ENCODE data around the gene PDGFC.

PDGFC gene, protein sequence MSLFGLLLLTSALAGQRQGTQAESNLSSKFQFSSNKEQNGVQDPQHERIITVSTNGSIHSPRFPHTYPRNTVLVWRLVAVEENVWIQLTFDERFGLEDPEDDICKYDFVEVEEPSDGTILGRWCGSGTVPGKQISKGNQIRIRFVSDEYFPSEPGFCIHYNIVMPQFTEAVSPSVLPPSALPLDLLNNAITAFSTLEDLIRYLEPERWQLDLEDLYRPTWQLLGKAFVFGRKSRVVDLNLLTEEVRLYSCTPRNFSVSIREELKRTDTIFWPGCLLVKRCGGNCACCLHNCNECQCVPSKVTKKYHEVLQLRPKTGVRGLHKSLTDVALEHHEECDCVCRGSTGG

DNA sequence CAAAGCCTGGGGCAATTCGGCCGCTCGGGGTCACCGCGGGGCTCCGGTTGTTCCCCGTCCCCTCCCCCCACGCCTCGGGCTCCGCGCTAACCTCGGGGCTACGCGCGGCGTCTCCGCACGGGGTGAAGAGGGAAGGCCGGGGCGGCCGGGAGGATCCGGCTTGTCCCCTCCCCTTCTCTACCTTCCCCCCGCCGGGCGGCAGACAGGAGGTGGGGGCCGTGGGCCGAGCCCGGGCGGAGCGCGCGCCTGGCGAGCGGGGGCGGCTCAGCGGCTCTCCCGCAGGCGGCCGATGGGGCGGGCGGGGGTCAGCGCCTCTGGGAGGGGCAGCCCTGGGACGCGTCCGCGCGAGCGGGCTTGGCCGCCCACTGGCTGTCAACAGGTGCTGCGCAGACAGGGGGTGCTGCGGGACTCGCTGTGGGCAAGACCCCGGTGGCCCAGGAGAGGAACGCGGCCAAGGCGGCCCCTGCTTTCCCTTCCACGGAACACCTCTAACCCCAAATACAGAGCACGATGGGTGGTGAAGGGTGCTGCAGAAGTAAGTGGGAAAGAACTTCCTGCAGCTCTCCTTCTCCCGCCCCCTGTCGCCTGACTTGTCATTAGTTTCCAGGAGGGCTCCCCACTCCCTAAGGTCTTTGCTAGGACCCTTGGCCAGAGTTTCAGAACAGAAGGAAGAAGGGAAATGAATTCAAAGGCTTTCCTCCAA, at the start of gene PDGFC:
TSS of gene PDGFC (minus strand) at position 124 of the 703 bp plus-strand sequence. CDS start 896 bp downstream, outside the sequence.
- peaks cover 2% of the 10 kb centered on the region for H3K4me1 Mint-ChIP-seq (ENCODE audit: low read depth)
- H3K36me3 Mint-ChIP-seq (ENCODE audit: low read depth): no peaks in the 10 kb centered on the region
- H3K27me3 Mint-ChIP-seq (ENCODE audit: low read depth): peaks cover 58% of the 10 kb centered on the region
- no peak within 1 kb of the TSS for H3K27ac Mint-ChIP-seq
- no peak within 1 kb of the TSS for H3K4me3 Mint-ChIP-seq
- H3K9me3 Mint-ChIP-seq: no peaks in the 10 kb centered on the region

GRCh38 chr4:157020882-157021281, 49.3 kb upstream of the PDGFC start:
- H3K36me3 Mint-ChIP-seq (ENCODE audit: low read depth): no peaks in the 10 kb centered on the region
- no peak overlapping the region for H3K4me3 Mint-ChIP-seq
- H3K4me1 Mint-ChIP-seq (ENCODE audit: low read depth): no peaks in the 10 kb centered on the region
- no peak overlapping the region for H3K27ac Mint-ChIP-seq
- no peaks in the 10 kb centered on the region for H3K9me3 Mint-ChIP-seq
- no peaks in the 10 kb centered on the region for H3K27me3 Mint-ChIP-seq (ENCODE audit: low read depth)

- H3K4me1 Mint-ChIP-seq (ENCODE audit: low read depth): no peaks in the 10 kb centered on the region
- H3K27me3 Mint-ChIP-seq (ENCODE audit: low read depth): no peaks in the 10 kb centered on the region
- no peaks in the 10 kb centered on the region for H3K9me3 Mint-ChIP-seq
- no peak overlapping the region for H3K4me3 Mint-ChIP-seq
- H3K27ac Mint-ChIP-seq: no peak overlapping the region
- H3K36me3 Mint-ChIP-seq (ENCODE audit: low read depth): no peaks in the 10 kb centered on the region
Measured at GRCh38 chr4:157018920-157019490, 47.4 kb upstream of the PDGFC start.

DNA sequence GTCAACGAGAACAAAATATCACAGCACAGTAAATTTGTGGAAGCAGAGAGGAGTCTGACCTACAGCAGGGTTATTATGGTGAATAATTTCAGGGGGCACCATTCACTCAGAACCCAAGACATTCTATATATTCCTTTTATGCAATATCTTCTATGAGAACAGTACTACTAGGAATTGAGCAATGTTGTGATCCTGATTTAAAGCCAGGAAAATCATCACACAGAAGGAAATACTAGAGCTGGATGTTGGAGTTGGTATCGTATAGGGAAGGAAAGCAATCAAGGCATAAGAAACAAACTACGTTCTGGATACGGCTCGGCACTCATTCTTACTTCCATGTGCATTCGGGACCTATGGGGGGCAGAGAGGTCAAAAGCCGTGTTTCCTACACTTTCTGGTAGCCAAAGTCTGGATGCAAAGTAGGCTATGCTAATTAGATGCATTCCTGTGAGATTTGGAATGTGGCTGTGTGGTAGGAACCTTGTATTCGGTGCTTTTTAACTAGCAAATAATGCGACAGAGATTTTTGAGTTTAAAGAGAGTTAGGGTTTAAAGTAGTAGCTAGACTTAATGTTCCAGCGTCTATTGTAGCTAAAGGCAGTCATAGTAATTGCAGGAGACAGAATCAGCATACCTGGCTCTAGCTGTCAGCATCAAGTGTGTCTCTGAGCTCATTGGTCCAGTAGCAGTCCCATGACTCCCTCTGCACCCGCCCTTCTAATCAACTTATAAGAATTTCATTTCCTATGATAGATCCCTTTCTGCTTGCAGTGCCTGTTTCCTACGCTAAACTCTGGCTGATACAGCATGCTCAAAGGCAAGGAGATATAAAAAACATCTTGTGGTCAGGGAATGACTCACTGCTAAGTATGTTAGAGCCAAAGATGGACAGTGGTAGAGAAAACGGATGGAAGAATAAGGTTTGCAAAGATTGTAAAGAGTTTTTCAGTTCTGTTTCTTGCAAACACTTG, 43.3 kb upstream of the PDGFC start:
- Mint-ChIP-seq H3K9me3 (no peaks in the 10 kb centered on the region), H3K4me3 (no peak overlapping the region), H3K36me3 (ENCODE audit: low read depth) (no peaks in the 10 kb centered on the region), H3K27me3 (ENCODE audit: low read depth) (no peaks in the 10 kb centered on the region), H3K27ac (no peak overlapping the region), H3K4me1 (ENCODE audit: low read depth) (no peaks in the 10 kb centered on the region)

- no peaks in the 10 kb centered on the region for H3K4me1 Mint-ChIP-seq (ENCODE audit: low read depth)
- no peak overlapping the region for H3K4me3 Mint-ChIP-seq
- H3K27me3 Mint-ChIP-seq (ENCODE audit: low read depth): no peaks in the 10 kb centered on the region
Measured at GRCh38 chr4:157013656-157014055, 42.1 kb upstream of the PDGFC start.

DNA sequence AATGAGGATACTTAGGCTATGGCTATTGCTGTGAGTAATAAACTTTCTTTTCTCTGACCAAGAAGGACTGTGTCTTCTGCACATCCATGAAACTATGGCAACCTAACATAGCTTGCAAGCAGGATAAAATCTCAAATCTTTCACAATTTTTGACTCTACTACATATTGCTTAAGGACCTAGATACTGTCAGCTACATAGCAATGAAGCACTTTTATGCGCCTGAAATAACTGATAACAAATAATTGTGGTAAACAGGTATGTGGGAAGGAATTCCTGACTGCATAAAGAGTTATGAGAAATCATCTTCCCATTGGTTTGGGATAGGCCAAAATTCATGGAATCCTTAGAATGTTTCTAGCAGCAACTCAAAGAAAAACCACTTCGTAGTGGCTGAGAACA, 41.2 kb upstream of the PDGFC start:
- Mint-ChIP-seq H3K27me3 (ENCODE audit: low read depth) (no peaks in the 10 kb centered on the region), H3K4me1 (ENCODE audit: low read depth) (no peaks in the 10 kb centered on the region), H3K4me3 (no peak overlapping the region), H3K36me3 (ENCODE audit: low read depth) (no peaks in the 10 kb centered on the region), H3K27ac (no peak overlapping the region), H3K9me3 (no peaks in the 10 kb centered on the region)

More at GRCh38 chr4:157013656-157014055, 42.1 kb upstream of the PDGFC start:
- no peaks in the 10 kb centered on the region for H3K9me3 Mint-ChIP-seq
- H3K27ac Mint-ChIP-seq: no peak overlapping the region
- H3K36me3 Mint-ChIP-seq (ENCODE audit: low read depth): no peaks in the 10 kb centered on the region

DNA sequence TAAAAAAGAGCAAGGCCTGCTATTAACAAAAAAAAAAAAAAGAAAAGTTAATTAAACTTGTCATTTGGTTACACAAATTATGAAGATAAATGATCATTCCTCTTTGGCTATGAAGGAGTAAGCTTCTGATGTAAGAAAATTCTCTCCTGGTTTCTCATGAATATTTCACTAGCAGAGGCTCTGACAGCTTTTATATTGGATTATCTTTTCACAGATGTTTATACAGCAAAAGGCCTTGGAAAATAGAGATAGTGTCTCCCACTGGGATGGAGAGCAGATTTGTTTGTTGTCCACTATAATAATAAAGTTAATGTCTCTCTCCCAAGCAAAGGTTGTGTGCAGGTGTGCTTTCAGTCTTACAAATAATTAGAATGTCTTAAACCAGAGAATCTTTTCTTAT, 40.7 kb upstream of the PDGFC start:
- Mint-ChIP-seq H3K4me3 (no peak overlapping the region), H3K27me3 (ENCODE audit: low read depth) (no peaks in the 10 kb centered on the region), H3K9me3 (no peaks in the 10 kb centered on the region), H3K4me1 (ENCODE audit: low read depth) (no peaks in the 10 kb centered on the region), H3K27ac (no peak overlapping the region), H3K36me3 (ENCODE audit: low read depth) (no peaks in the 10 kb centered on the region)

- Mint-ChIP-seq H3K27ac (no peak overlapping the region), H3K4me1 (ENCODE audit: low read depth) (no peaks in the 10 kb centered on the region), H3K9me3 (no peaks in the 10 kb centered on the region), H3K36me3 (ENCODE audit: low read depth) (no peaks in the 10 kb centered on the region), H3K4me3 (no peak overlapping the region), H3K27me3 (ENCODE audit: low read depth) (no peaks in the 10 kb centered on the region)
Measured at GRCh38 chr4:157010630-157011029, 39.0 kb upstream of the PDGFC start.

GRCh38 chr4:157005831-157006230, 34.2 kb upstream of the PDGFC start:
- H3K4me3 Mint-ChIP-seq: no peak overlapping the region
- H3K36me3 Mint-ChIP-seq (ENCODE audit: low read depth): no peaks in the 10 kb centered on the region
- H3K9me3 Mint-ChIP-seq: no peaks in the 10 kb centered on the region
- H3K27ac Mint-ChIP-seq: no peak overlapping the region
- no peaks in the 10 kb centered on the region for H3K27me3 Mint-ChIP-seq (ENCODE audit: low read depth)
- H3K4me1 Mint-ChIP-seq (ENCODE audit: low read depth): no peaks in the 10 kb centered on the region

GRCh38 chr4:157005193-157005592, 33.6 kb upstream of the PDGFC start:
- H3K27me3 Mint-ChIP-seq (ENCODE audit: low read depth): no peaks in the 10 kb centered on the region
- no peak overlapping the region for H3K4me3 Mint-ChIP-seq
- no peaks in the 10 kb centered on the region for H3K9me3 Mint-ChIP-seq
- no peak overlapping the region for H3K27ac Mint-ChIP-seq
- no peaks in the 10 kb centered on the region for H3K4me1 Mint-ChIP-seq (ENCODE audit: low read depth)
- no peaks in the 10 kb centered on the region for H3K36me3 Mint-ChIP-seq (ENCODE audit: low read depth)

DNA sequence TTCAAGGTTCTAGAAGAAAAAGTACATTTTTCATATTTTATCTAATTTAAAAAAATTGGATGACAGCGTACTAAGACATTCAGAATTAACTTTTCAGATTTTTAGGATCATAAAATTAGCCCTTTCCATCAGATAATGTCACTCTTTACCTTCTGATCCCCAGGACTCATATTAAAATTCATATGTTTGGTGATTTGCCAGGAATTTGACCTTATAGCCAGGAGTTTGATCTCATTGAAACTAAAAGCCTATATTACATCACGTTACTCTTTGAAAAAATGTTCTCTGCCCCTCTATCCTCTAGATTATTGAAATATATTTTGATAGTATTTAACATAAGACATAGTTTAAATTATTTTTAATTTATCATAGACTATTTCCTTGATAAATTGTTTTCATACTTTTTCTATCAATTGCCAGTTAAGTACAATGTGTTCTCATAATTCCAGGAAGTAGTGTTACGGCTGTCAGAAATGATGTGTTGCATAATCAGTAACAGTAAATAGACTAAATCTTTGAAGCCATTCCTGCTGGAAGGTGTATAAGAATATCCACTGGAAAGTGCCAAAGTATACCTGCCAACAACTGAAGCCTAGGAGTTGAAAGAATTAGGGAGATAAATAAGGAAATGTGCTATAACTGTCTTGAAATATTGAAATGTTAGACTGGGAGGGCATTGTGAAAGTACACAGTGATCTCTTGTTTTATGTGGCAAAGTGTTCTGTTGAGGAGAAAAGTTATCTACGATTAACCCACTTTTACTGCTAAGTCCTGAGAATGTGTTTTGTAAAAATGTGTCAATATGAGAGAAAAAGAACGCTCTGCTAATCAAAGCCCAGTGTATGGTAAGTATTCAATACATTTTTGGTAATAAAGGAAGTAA, 32.9 kb upstream of the PDGFC start:
- Mint-ChIP-seq H3K27ac (no peak overlapping the region), H3K4me3 (no peak overlapping the region), H3K27me3 (ENCODE audit: low read depth) (no peaks in the 10 kb centered on the region), H3K4me1 (ENCODE audit: low read depth) (no peaks in the 10 kb centered on the region), H3K9me3 (no peaks in the 10 kb centered on the region), H3K36me3 (ENCODE audit: low read depth) (no peaks in the 10 kb centered on the region)

DNA sequence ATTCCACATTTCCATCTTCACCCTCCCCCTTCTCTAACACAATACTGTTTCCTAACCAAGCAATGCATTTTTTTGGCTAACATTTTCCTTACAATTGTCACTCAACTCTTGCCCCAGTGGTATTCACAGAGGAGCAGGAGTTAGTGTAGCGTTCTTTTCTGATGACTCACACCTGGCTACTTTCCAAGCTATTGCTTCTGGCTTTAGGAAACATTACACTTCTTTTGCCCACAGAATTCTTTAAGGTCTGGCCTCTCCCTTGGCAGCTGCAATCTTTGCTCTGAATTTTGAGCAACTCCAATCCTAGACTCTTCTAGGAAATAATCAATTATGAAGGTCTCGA, 27.5 kb upstream of the PDGFC start:
- peaks cover 7% of the 10 kb centered on the region for H3K9me3 Mint-ChIP-seq
- no peaks in the 10 kb centered on the region for H3K36me3 Mint-ChIP-seq (ENCODE audit: low read depth)
- no peaks in the 10 kb centered on the region for H3K4me1 Mint-ChIP-seq (ENCODE audit: low read depth)
- H3K4me3 Mint-ChIP-seq: no peak overlapping the region
- no peaks in the 10 kb centered on the region for H3K27me3 Mint-ChIP-seq (ENCODE audit: low read depth)
- H3K27ac Mint-ChIP-seq: no peak overlapping the region

DNA sequence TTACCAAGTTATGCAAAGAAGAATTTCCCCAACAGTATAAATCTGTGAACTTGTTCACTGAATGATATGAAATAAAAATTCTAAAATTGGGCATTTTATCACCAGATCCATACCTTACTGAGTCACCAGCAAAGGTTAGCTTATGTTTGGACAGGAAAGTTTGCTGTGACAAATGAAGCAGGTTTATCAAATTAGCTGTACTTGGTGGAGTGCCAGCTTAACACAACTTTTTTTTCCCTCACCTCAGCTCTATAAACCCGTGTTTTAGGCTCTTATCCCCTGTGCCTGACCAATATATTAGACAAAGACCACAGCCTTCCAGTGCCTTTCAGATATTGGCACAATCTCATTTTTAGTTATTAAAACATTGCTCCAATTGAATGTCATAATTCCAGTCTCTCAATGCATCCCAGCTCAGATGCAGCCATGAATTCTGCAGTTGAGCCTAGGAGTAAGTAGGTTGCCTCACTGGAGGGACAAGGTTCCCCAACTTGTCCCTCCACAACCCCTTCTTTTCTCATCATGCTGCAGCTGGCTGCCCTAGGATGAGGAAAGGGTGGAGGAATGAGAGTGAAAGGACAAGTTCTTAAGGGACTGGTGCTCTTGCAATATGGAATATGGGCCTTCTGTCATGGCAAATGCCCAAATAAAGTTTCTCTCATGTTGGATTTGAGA, 27.0 kb upstream of the PDGFC start:
- Mint-ChIP-seq H3K36me3 (ENCODE audit: low read depth) (no peaks in the 10 kb centered on the region), H3K9me3 (peaks cover 7% of the 10 kb centered on the region), H3K4me3 (no peak overlapping the region), H3K4me1 (ENCODE audit: low read depth) (no peaks in the 10 kb centered on the region), H3K27ac (no peak overlapping the region), H3K27me3 (ENCODE audit: low read depth) (no peaks in the 10 kb centered on the region)
